ENCODE measurements around the gene DGKH. TPM values are rescaled to one million over a fixed set of nuclear protein-coding genes. Genes with fewer than 3 reads are reported as not detected.

The DGKH gene
- total and polyA plus RNA-seq, 2 experiments from 2014 or later: 2.0 to 11.2 TPM

GRCh38 chr13:42049454-42049813, 986 bp downstream of the DGKH start:
- no peak for DNase-seq (ENCODE audit: low read depth in 1 of 2, low spot score in 1 of 2)
- peaks cover 4% of the 10 kb centered on the region for H3K4me1 ChIP-seq (ENCODE audit: low read depth)
- H3K4me3 ChIP-seq: peak overlapping the region; percentile 88
- no peak for TF ChIP-seq CTCF (IDR thresholded peaks at IDR 0.05; ENCODE audit: low read depth, low read length)
- H3K27ac ChIP-seq: peak overlapping the region; percentile 25
- no peaks in the 10 kb centered on the region for H3K36me3 ChIP-seq
- H3K27me3 ChIP-seq: peaks cover 17% of the 10 kb centered on the region
- no peaks in the 10 kb centered on the region for H3K9me3 ChIP-seq (ENCODE audit: low read depth)

- no peak overlapping the region for H3K4me3 ChIP-seq
- no peaks in the 10 kb centered on the region for H3K27me3 ChIP-seq
- no peak for DNase-seq (ENCODE audit: low read depth in 1 of 2, low spot score in 1 of 2)
- TF ChIP-seq CTCF (IDR thresholded peaks at IDR 0.05; ENCODE audit: low read depth, low read length): no peak
- H3K9me3 ChIP-seq (ENCODE audit: low read depth): no peaks in the 10 kb centered on the region
- peaks cover 19% of the 10 kb centered on the region for H3K4me1 ChIP-seq (ENCODE audit: low read depth)
- no peak overlapping the region for H3K27ac ChIP-seq
- H3K36me3 ChIP-seq: no peaks in the 10 kb centered on the region
Observed at GRCh38 chr13:42054798-42055499, 6.5 kb downstream of the DGKH start.

GRCh38 chr13:42055500-42056085, 7.1 kb downstream of the DGKH start:
- Histone ChIP-seq H3K36me3 (no peaks in the 10 kb centered on the region), H3K9me3 (ENCODE audit: low read depth) (no peaks in the 10 kb centered on the region), H3K27ac (no peak overlapping the region), H3K4me1 (ENCODE audit: low read depth) (peaks cover 19% of the 10 kb centered on the region), H3K27me3 (no peaks in the 10 kb centered on the region), H3K4me3 (no peak overlapping the region)
- no peak for DNase-seq (ENCODE audit: low read depth in 1 of 2, low spot score in 1 of 2)
- TF ChIP-seq CTCF (IDR thresholded peaks at IDR 0.05; ENCODE audit: low read depth, low read length): no peak

GRCh38 chr13:42056146-42056545, 7.7 kb downstream of the DGKH start:
- no peak for DNase-seq (ENCODE audit: low read depth in 1 of 2, low spot score in 1 of 2)
- Histone ChIP-seq H3K27me3 (no peaks in the 10 kb centered on the region), H3K36me3 (no peaks in the 10 kb centered on the region), H3K27ac (no peak overlapping the region), H3K4me1 (ENCODE audit: low read depth) (peaks cover 19% of the 10 kb centered on the region), H3K4me3 (no peak overlapping the region), H3K9me3 (ENCODE audit: low read depth) (no peaks in the 10 kb centered on the region)
- TF ChIP-seq CTCF (IDR thresholded peaks at IDR 0.05; ENCODE audit: low read depth, low read length): no peak

- Histone ChIP-seq H3K9me3 (ENCODE audit: low read depth) (no peaks in the 10 kb centered on the region), H3K4me1 (ENCODE audit: low read depth) (peaks cover 19% of the 10 kb centered on the region), H3K4me3 (no peak overlapping the region), H3K27ac (no peak overlapping the region), H3K27me3 (no peaks in the 10 kb centered on the region), H3K36me3 (no peaks in the 10 kb centered on the region)
- TF ChIP-seq CTCF (IDR thresholded peaks at IDR 0.05; ENCODE audit: low read depth, low read length): no peak
- DNase-seq (ENCODE audit: low read depth in 1 of 2, low spot score in 1 of 2): no peak
Observed at GRCh38 chr13:42056583-42056982, 8.1 kb downstream of the DGKH start.
